H1 (cell line): ENCODE results near the gene CD200. TPM values are rescaled to one million over a fixed set of nuclear protein-coding genes. Genes with fewer than 3 reads are reported as not detected.

ENCODE experiments used
- CTCF ChIA-PET: fragments of 300-600 bp; sonication (Branson Sonifier 250); formaldehyde crosslinking; loops from one replicate; lab custom pipeline; 2021; ENCODE audit not compliant: partially characterized antibody; lab: Charles Lee
- POLR2A ChIA-PET: fragments of 300-600 bp; sonication (Branson Sonifier 250); formaldehyde crosslinking; loops from one replicate; lab custom pipeline; 2021; ENCODE audit warnings: inconsistent platforms; ENCODE audit not compliant: partially characterized antibody; lab: Charles Lee
- DNase-seq, 2 experiments: peaks; one replicate each; pipeline versions ENCODE4 v3.0.0 to v3.0.0-alpha.2; 2010 to 2022; ENCODE audit warnings: low spot score in 2 of 2, low read depth in 1 of 2, mixed read lengths in 1 of 2
- FAIRE-seq: peaks from 2 replicates; lab custom pipeline; 2011; peaks lifted over from hg19 to GRCh38; lab: Jason Lieb, UNC
- H2AFZ ChIP-seq: 2 replicates; pipeline ENCODE4 v1.8.1; 2012; ENCODE audit warnings: low read length, inconsistent platforms
- H2AK5ac ChIP-seq: 2 replicates; pipeline ENCODE4 v1.6.1; 2013; ENCODE audit warnings: low read depth, low read length
- H2BK120ac ChIP-seq: replicated peaks from 2 replicates; pipeline ENCODE3; 2013; ENCODE audit warnings: low read depth, low read length, inconsistent platforms
- H2BK12ac ChIP-seq: 2 replicates; pipeline ENCODE4 v1.6.1; 2013; ENCODE audit warnings: low read depth, low read length
- H2BK15ac ChIP-seq: 2 replicates; pipeline ENCODE4 v1.6.1; 2013; ENCODE audit warnings: low read length
- H2BK20ac ChIP-seq: 2 replicates; pipeline ENCODE4 v1.6.1; 2013; ENCODE audit warnings: low read length
- H2BK5ac ChIP-seq: 2 replicates; pipeline ENCODE4 v1.6.1; 2013; ENCODE audit warnings: low read depth, low read length
- H3K14ac ChIP-seq: 2 replicates; pipeline ENCODE4 v1.6.1; 2013; ENCODE audit warnings: inconsistent platforms; ENCODE audit not compliant: insufficient read length
- H3K18ac ChIP-seq: 2 replicates; pipeline ENCODE4 v1.6.1; 2013; ENCODE audit warnings: low read length; ENCODE audit errors: extremely low read depth
- H3K23ac ChIP-seq: 2 replicates; pipeline ENCODE4 v1.6.1; 2013; ENCODE audit warnings: inconsistent platforms; ENCODE audit not compliant: insufficient read length
- H3K23me2 ChIP-seq: 2 replicates; pipeline ENCODE4 v1.6.1; 2013; ENCODE audit warnings: low read depth, low read length
- H3K27ac ChIP-seq: 2 replicates; pipeline ENCODE4 v1.6.1; 2011; ENCODE audit warnings: low read depth, low read length, inconsistent platforms
- H3K27me3 ChIP-seq, 4 experiments: replicated peaks in 1 of 4; 1 replicate in 1 of 4; 2 replicates in 3 of 4; pipeline versions ENCODE4 v1.6.1 to v1.8.1; 2011 to 2013; ENCODE audit warnings: low read length in 3 of 4, mild to moderate bottlenecking in 3 of 4, inconsistent platforms in 2 of 4, mixed read lengths in 2 of 4, moderate library complexity in 1 of 4; ENCODE audit not compliant: control insufficient read depth in 3 of 4, insufficient read depth in 3 of 4; ENCODE audit errors: extremely low read depth in 1 of 4
- H3K36me3 ChIP-seq, 4 experiments: 2 replicates each; pipeline versions ENCODE4 v1.6.1 to v1.8.1; 2011 to 2013; ENCODE audit warnings: mild to moderate bottlenecking in 4 of 4, low read length in 3 of 4, moderate library complexity in 2 of 4, control low read depth in 1 of 4, inconsistent platforms in 1 of 4; ENCODE audit not compliant: insufficient read depth in 4 of 4, control insufficient read depth in 2 of 4
- H3K4ac ChIP-seq: replicated peaks from 2 replicates; pipeline ENCODE3; 2013; ENCODE audit warnings: low read length, low read depth, mixed read lengths, inconsistent platforms; ENCODE audit not compliant: insufficient read length
- H3K4me1 ChIP-seq, 4 experiments: replicated peaks in 1 of 4; 1 replicate in 1 of 4; 2 replicates in 3 of 4; pipeline versions ENCODE4 v1.6.1 to v1.8.1; 2011 to 2013; ENCODE audit warnings: low read length in 3 of 4, inconsistent platforms in 2 of 4, mixed read lengths in 1 of 4; ENCODE audit not compliant: insufficient read depth in 4 of 4, control insufficient read depth in 3 of 4
- H3K4me2 ChIP-seq, 2 experiments: 2 replicates each; pipeline versions ENCODE4 v1.6.1 to v1.8.1; 2011 to 2013; ENCODE audit warnings: low read depth in 2 of 2, low read length in 2 of 2, control low read depth in 1 of 2, inconsistent platforms in 1 of 2, mild to moderate bottlenecking in 1 of 2; ENCODE audit not compliant: insufficient read depth in 1 of 2
- H3K4me3 ChIP-seq, 4 experiments: fragments of 200-600, 300-600 bp in 1 of 4; sonication (generic), shearing (Covaris generic), sonication (Bioruptor Twin) in 1 of 4; 2 replicates each; pipeline versions ENCODE4 v1.5.1 to v1.8.1; 2011 to 2016; ENCODE audit warnings: low read length in 4 of 4, low read depth in 3 of 4, control low read depth in 2 of 4, inconsistent platforms in 2 of 4, mild to moderate bottlenecking in 2 of 4, mixed read lengths in 1 of 4, moderate library complexity in 1 of 4; ENCODE audit not compliant: insufficient read depth in 2 of 4; ENCODE audit errors: extremely low read depth in 1 of 4
- H3K56ac ChIP-seq: replicated peaks from 2 replicates; pipeline ENCODE3; 2013; ENCODE audit warnings: low read depth, mild to moderate bottlenecking, mixed read lengths, low read length, inconsistent platforms; ENCODE audit not compliant: insufficient read length
- H3K79me1 ChIP-seq: 2 replicates; pipeline ENCODE4 v1.6.1; 2013; ENCODE audit warnings: low read depth, low read length, control low read depth
- H3K79me2 ChIP-seq, 2 experiments: 2 replicates each; pipeline versions ENCODE4 v1.6.1 to v1.8.1; 2012 to 2013; ENCODE audit warnings: low read length in 2 of 2, mild to moderate bottlenecking in 2 of 2, inconsistent platforms in 1 of 2; ENCODE audit not compliant: insufficient read depth in 2 of 2, control insufficient read depth in 1 of 2
- H3K9ac ChIP-seq, 4 experiments: replicated peaks in 1 of 4; 1 replicate in 1 of 4; 2 replicates in 3 of 4; pipeline versions ENCODE4 v1.6.1 to v1.8.1; 2011 to 2013; ENCODE audit warnings: low read depth in 3 of 4, low read length in 3 of 4, control low read depth in 2 of 4, mild to moderate bottlenecking in 2 of 4, moderate library complexity in 2 of 4, inconsistent platforms in 1 of 4; ENCODE audit errors: extremely low read depth in 1 of 4
- H3K9me3 ChIP-seq, 2 experiments: 2 replicates each; pipeline versions ENCODE4 v1.6.1 to v1.8.1; 2012 to 2013; ENCODE audit warnings: mild to moderate bottlenecking in 2 of 2, moderate library complexity in 2 of 2, control low read depth in 1 of 2, inconsistent platforms in 1 of 2, low read depth in 1 of 2, low read length in 1 of 2, mixed read lengths in 1 of 2; ENCODE audit not compliant: insufficient read depth in 2 of 2
- H4K20me1 ChIP-seq, 2 experiments: replicated peaks in 1 of 2; 2 replicates each; pipeline versions ENCODE3 to v1.8.1; 2011 to 2013; ENCODE audit warnings: inconsistent platforms in 2 of 2, low read length in 2 of 2, mild to moderate bottlenecking in 1 of 2; ENCODE audit not compliant: insufficient read depth in 2 of 2, control insufficient read depth in 1 of 2
- H4K5ac ChIP-seq: 2 replicates; pipeline ENCODE4 v1.6.1; 2013; ENCODE audit warnings: low read length, low read depth, mixed read lengths, inconsistent platforms; ENCODE audit not compliant: insufficient read length
- H4K8ac ChIP-seq: 2 replicates; pipeline ENCODE4 v1.8.0; 2013; ENCODE audit warnings: mild to moderate bottlenecking, moderate library complexity, low read length, inconsistent platforms; ENCODE audit not compliant: insufficient read depth; ENCODE audit errors: extremely low read depth
- H4K91ac ChIP-seq: replicated peaks from 2 replicates; pipeline ENCODE3; 2013; ENCODE audit warnings: low read length, mixed read lengths, inconsistent platforms; ENCODE audit not compliant: insufficient read length
- ASH2L ChIP-seq: fragments of 200-600, 300-600 bp; sonication (generic); IDR thresholded peaks from one replicate; pipeline ENCODE4 v1.7.1; 2017; ENCODE audit warnings: low read length
- CEBPB ChIP-seq: IDR thresholded peaks from 2 replicates; pipeline ENCODE4 v1.6.1; 2012; ENCODE audit warnings: low read depth, low read length
- GTF2F1 ChIP-seq: IDR thresholded peaks from 2 replicates; pipeline ENCODE4 v1.6.1; 2012; ENCODE audit warnings: low read depth, low read length, improper control_type of control experiment, borderline replicate concordance
- KDM5A ChIP-seq: fragments of 200-600 bp; IDR thresholded peaks from 2 replicates; pipeline ENCODE4 v1.7.1; 2012; ENCODE audit warnings: mild to moderate bottlenecking, low read length, inconsistent platforms, mixed read lengths
- WGBS, 2 experiments: shearing (Covaris generic) in 1 of 2; methylation state at CpG; one replicate each; pipeline versions ENCODE4 v1.1.6 to v1.1.7; 2013 to 2015; ENCODE audit warnings: low lambda C conversion rate in 2 of 2, mixed read lengths in 2 of 2, inconsistent platforms in 1 of 2, low coverage in 1 of 2, missing lambda C conversion rate in 1 of 2; ENCODE audit not compliant: insufficient replicate concordance in 2 of 2, insufficient coverage in 1 of 2, insufficient read length in 1 of 2; ENCODE audit errors: extremely low coverage in 1 of 2, missing lambda C conversion rate in 1 of 2; 5-methylcytosine and 5-hydroxymethylcytosine counted together
- polyA plus RNA-seq, 7 experiments: library from polyadenylated mRNA; depleted of rRNA in 3 of 7; stranded (reverse) in 5 of 7; unstranded in 2 of 7; fragments of >200 nt in 5 of 7; fragments of 200-250 nt in 2 of 7; gene quantifications; 1 replicate in 5 of 7; 2 replicates in 1 of 7; 4 replicates in 1 of 7; pipeline versions ENCODE4 v1.2.1 to v1.2.3, GENCODE V29; 2011 to 2013; ENCODE audit warnings: missing spikeins in 2 of 7, mixed read lengths in 2 of 7
- total RNA-seq: library from RNA; stranded (reverse); fragmentation: NEBNext Ultra II Directional; extraction: Animal tissue kit (Norgen Biotek cat#: 25700); gene quantifications from 2 replicates; pipeline ENCODE4 v1.2.1, GENCODE V29; 2021
- TF ChIP-seq, protein P1 (sequence below): IDR thresholded peaks from 2 replicates; pipeline ENCODE4 v1.6.1; 2012; ENCODE audit warnings: inconsistent platforms
- TF ChIP-seq, protein P2 (sequence below), 3 experiments: IDR thresholded peaks; 1 replicate in 2 of 3; 2 replicates in 1 of 3; pipeline versions ENCODE4 v1.5.1 to v1.6.1; 2011; ENCODE audit warnings: low read length in 3 of 3, mild to moderate bottlenecking in 3 of 3, inconsistent platforms in 2 of 3, low read depth in 1 of 3, moderate library complexity in 1 of 3; ENCODE audit not compliant: insufficient read depth in 1 of 3; ENCODE audit errors: control extremely low read depth in 1 of 3

Gene CD200
- total and polyA plus RNA-seq, 2 of the 8 experiments (the other 6 are each of a cell fraction or from before 2014, with no cell fraction given), result 45.8 to 50.2 TPM

DNA sequence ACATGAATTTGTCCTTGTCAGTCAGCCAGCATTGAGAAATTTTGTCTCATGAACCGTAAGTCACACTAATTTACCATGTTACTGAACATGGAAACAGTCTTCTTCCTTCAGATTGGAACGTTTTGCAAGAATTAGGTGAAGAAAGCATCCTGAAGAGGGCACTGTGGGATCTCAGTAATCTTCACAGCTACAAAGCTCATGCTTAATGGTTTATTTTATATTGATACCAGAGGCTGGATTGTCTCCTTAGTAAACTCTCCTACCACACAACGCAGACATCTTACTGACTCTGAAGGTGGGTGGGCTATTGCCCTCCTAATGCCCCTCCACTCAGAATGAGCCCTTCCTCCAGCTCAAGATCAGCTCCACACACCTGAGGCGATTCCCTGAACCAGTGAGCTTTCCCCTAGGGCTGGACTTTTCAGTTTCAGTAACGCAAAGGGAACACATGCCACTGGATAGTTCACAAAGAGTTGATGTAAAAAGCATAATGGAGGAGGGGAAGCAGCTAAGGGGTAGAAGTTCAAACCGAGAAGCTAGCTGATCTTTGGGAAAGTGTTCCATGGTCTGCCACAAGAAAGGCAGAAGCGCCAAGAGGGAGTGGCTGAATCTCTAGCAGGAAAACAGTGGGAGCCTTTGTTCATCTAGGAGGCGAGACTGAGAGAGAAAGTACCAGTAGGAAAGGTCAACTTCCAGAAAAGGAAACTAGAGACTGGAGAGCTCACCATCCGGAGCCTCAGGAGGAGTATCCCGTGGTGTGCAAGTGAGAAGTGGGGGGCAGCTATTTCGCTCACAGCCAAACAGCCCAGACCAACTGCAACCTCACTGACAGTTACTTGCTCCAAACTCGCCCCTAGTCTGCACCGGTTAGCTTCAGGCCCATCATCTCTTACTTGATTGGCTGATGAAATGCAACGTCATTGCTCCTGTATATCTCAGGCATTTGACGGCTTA is 39.3 kb upstream of the CD200 start, which contains the start of gene SLC9C1:
TSS of gene SLC9C1 (minus strand) at position 849 of the 954 bp plus-strand sequence. CDS start 7,425 bp downstream, outside the sequence.
- ChIA-PET POLR2A (interaction anchor here (0.7 to 3.2 kb wide), 9 partner anchors 9 to 227 kb away, joined by 3 to 32 read pairs (median 4); partner anchors contain the start of gene CD200), CTCF (interaction anchor here (0.7 to 4.7 kb wide), 60 partner anchors 9 to 441 kb away, joined by 3 to 47 read pairs (median 4); partner anchors contain the start of gene CD200)
- Histone ChIP-seq H4K5ac (peak within 1 kb of the TSS; percentile 84), H3K23ac (no peak within 1 kb of the TSS), H3K9ac (no peak within 1 kb of the TSS), H3K4me1 (peaks cover 0 to 6% (median 4%) of the 10 kb centered on the region in 4 experiments; a peak in 5 of 7 replicates), H3K56ac (no peak within 1 kb of the TSS), H2BK5ac (peak within 1 kb of the TSS; percentile 82), H3K4me3 (peak within 1 kb of the TSS in 1 of 4 experiments; percentile 2; a peak in 2 of 8 replicates), H4K20me1 (no peaks in the 10 kb centered on the region), H3K23me2 (no peaks in the 10 kb centered on the region), H2AFZ (peak within 1 kb of the TSS; percentile 94), H2BK20ac (peak within 1 kb of the TSS; percentile 72; the same call in 1 of the 2 replicates), H2BK120ac (peak within 1 kb of the TSS; percentile 77), H3K79me2 (no peaks in the 10 kb centered on the region), H3K27me3 (no peaks in the 10 kb centered on the region), H3K36me3 (no peaks in the 10 kb centered on the region), H4K8ac (peak within 1 kb of the TSS; percentile 54; the same call in 1 of the 2 replicates), H3K79me1 (no peaks in the 10 kb centered on the region; the same call in 1 of the 2 replicates), H3K18ac (peak within 1 kb of the TSS; percentile 72), H3K4ac (peak within 1 kb of the TSS; percentile 91), H2AK5ac (peak within 1 kb of the TSS; percentile 86; the same call in 1 of the 2 replicates), H3K27ac (0 out of 2 replicates have a peak within 1 kb of the TSS, but pooled peaks have one; percentile 2), H4K91ac (peak within 1 kb of the TSS; percentile 81), H3K14ac (no peak within 1 kb of the TSS), H3K9me3 (no peaks in the 10 kb centered on the region), H3K4me2 (peak within 1 kb of the TSS; percentile 31 to 42; a peak in 3 of 4 replicates), H2BK15ac (0 out of 2 replicates have a peak within 1 kb of the TSS, but pooled peaks have one; percentile 72), H2BK12ac (peak within 1 kb of the TSS; percentile 97; the same call in 1 of the 2 replicates)
- FAIRE-seq, result peak; percentile 92
- WGBS, 2 experiments, result 47% methylated on average over 15 of the region's 15 CpGs; no CpG with 5 or more reads in 1 of the 2 experiments
- peak in 1 of 2 experiments; percentile 75 for DNase-seq
- TF ChIP-seq ASH2L, result peak; percentile 59
- no peak for TF ChIP-seq GTF2F1
- TF ChIP-seq CEBPB, result peak; percentile 47; the same call in 1 of the 2 replicates
- no peak for TF ChIP-seq KDM5A
- TF ChIP-seq, protein P1, sequence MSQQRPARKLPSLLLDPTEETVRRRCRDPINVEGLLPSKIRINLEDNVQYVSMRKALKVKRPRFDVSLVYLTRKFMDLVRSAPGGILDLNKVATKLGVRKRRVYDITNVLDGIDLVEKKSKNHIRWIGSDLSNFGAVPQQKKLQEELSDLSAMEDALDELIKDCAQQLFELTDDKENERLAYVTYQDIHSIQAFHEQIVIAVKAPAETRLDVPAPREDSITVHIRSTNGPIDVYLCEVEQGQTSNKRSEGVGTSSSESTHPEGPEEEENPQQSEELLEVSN, result no peak
- TF ChIP-seq, protein P2, sequence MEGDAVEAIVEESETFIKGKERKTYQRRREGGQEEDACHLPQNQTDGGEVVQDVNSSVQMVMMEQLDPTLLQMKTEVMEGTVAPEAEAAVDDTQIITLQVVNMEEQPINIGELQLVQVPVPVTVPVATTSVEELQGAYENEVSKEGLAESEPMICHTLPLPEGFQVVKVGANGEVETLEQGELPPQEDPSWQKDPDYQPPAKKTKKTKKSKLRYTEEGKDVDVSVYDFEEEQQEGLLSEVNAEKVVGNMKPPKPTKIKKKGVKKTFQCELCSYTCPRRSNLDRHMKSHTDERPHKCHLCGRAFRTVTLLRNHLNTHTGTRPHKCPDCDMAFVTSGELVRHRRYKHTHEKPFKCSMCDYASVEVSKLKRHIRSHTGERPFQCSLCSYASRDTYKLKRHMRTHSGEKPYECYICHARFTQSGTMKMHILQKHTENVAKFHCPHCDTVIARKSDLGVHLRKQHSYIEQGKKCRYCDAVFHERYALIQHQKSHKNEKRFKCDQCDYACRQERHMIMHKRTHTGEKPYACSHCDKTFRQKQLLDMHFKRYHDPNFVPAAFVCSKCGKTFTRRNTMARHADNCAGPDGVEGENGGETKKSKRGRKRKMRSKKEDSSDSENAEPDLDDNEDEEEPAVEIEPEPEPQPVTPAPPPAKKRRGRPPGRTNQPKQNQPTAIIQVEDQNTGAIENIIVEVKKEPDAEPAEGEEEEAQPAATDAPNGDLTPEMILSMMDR (IDR thresholded peaks at IDR 0.05; ENCODE audit: control extremely low read depth in 1 of 3, insufficient read depth in 1 of 3, low read depth in 1 of 3, low read length in 3 of 3), result peak in 2 of 3 experiments; percentile 56 to 80; a peak in 2 of 4 replicates
